ES-I3 (cell line): ENCODE data around the gene CCL24.
"Not testable (repeated sequence)": the region's sequence is repeated elsewhere in the genome, so short reads cannot be mapped to it uniquely, and the experiment has no call there.

Experiments
- H3K36me3 ChIP-seq: 2 replicates; pipeline ENCODE4 v1.6.1; 2013; ENCODE audit warnings: mild to moderate bottlenecking, low read length, control low read depth, moderate library complexity; ENCODE audit not compliant: insufficient read depth
- H3K4me1 ChIP-seq: 2 replicates; pipeline ENCODE4 v1.6.1; 2013; ENCODE audit warnings: mild to moderate bottlenecking, control low read depth, low read length; ENCODE audit not compliant: insufficient read depth
- H3K9ac ChIP-seq: 2 replicates; pipeline ENCODE4 v1.6.1; 2013; ENCODE audit warnings: low read depth, mild to moderate bottlenecking, low read length, moderate library complexity
- H3K9me3 ChIP-seq: 2 replicates; pipeline ENCODE4 v1.6.1; 2013; ENCODE audit warnings: mild to moderate bottlenecking, low read length, moderate library complexity; ENCODE audit not compliant: control insufficient read depth, insufficient read depth

Gene CCL24

GRCh38 chr7:75813781-75814236, at the start of gene CCL24:
TSS of gene CCL24 (minus strand) at chr7:75813806. CDS start at chr7:75813715, 91 bp downstream.
- peaks cover 4% of the 10 kb centered on the region; the same call in 1 of the 2 replicates for H3K4me1 ChIP-seq
- H3K36me3 ChIP-seq, result no peaks in the 10 kb centered on the region
- no peak within 1 kb of the TSS for H3K9ac ChIP-seq
- H3K9me3 ChIP-seq, result no peaks in the 10 kb centered on the region

- Histone ChIP-seq H3K4me1 (no peaks in the 10 kb centered on the region), H3K9me3 (no peaks in the 10 kb centered on the region), H3K9ac (no peak overlapping the region), H3K36me3 (no peaks in the 10 kb centered on the region)
These were observed 48.0 kb upstream of the CCL24 start for GRCh38 chr7:75861636-75862035.

- Histone ChIP-seq H3K9ac (no peak overlapping the region), H3K4me1 (no peaks in the 10 kb centered on the region), H3K9me3 (no peaks in the 10 kb centered on the region), H3K36me3 (no peaks in the 10 kb centered on the region)
These were observed 44.8 kb upstream of the CCL24 start for GRCh38 chr7:75858410-75858809.

- Histone ChIP-seq H3K9ac (no peak overlapping the region), H3K9me3 (no peaks in the 10 kb centered on the region), H3K4me1 (no peaks in the 10 kb centered on the region), H3K36me3 (no peaks in the 10 kb centered on the region)
These were observed 42.9 kb upstream of the CCL24 start for GRCh38 chr7:75856536-75856935.

- not testable (repeated sequence) for H3K36me3 ChIP-seq, H3K4me1 ChIP-seq, H3K9me3 ChIP-seq, H3K9ac ChIP-seq
These were observed 41.3 kb upstream of the CCL24 start for GRCh38 chr7:75854813-75855345.

GRCh38 chr7:75854233-75854632, 40.6 kb upstream of the CCL24 start:
- Histone ChIP-seq H3K9ac (no peak overlapping the region), H3K36me3 (no peaks in the 10 kb centered on the region), H3K9me3 (no peaks in the 10 kb centered on the region), H3K4me1 (no peaks in the 10 kb centered on the region)

GRCh38 chr7:75850235-75850634, 36.6 kb upstream of the CCL24 start:
- no peaks in the 10 kb centered on the region for H3K4me1 ChIP-seq
- no peaks in the 10 kb centered on the region for H3K36me3 ChIP-seq
- no peaks in the 10 kb centered on the region for H3K9me3 ChIP-seq
- no peak overlapping the region for H3K9ac ChIP-seq

GRCh38 chr7:75849573-75849972, 36.0 kb upstream of the CCL24 start:
- H3K36me3 ChIP-seq, result no peaks in the 10 kb centered on the region
- H3K9me3 ChIP-seq, result no peaks in the 10 kb centered on the region
- H3K9ac ChIP-seq, result no peak overlapping the region
- H3K4me1 ChIP-seq, result no peaks in the 10 kb centered on the region

GRCh38 chr7:75847707-75848106, 34.1 kb upstream of the CCL24 start:
- no peak overlapping the region for H3K9ac ChIP-seq

GRCh38 chr7:75845132-75845531, 31.5 kb upstream of the CCL24 start:
- H3K9me3 ChIP-seq, H3K36me3 ChIP-seq, H3K9ac ChIP-seq, H3K4me1 ChIP-seq: not testable (repeated sequence)

More at GRCh38 chr7:75847707-75848106, 34.1 kb upstream of the CCL24 start:
- Histone ChIP-seq H3K9me3 (no peaks in the 10 kb centered on the region), H3K4me1 (peaks cover 6% of the 10 kb centered on the region; the same call in 1 of the 2 replicates), H3K36me3 (no peaks in the 10 kb centered on the region)

- H3K9ac ChIP-seq, result no peak overlapping the region
- no peaks in the 10 kb centered on the region for H3K36me3 ChIP-seq
- no peaks in the 10 kb centered on the region for H3K9me3 ChIP-seq
- peaks cover 8% of the 10 kb centered on the region; the same call in 1 of the 2 replicates for H3K4me1 ChIP-seq
These were observed 30.6 kb upstream of the CCL24 start for GRCh38 chr7:75844158-75844557.

- Histone ChIP-seq H3K9ac (no peak overlapping the region), H3K36me3 (no peaks in the 10 kb centered on the region), H3K9me3 (no peaks in the 10 kb centered on the region), H3K4me1 (peaks cover 8% of the 10 kb centered on the region; the same call in 1 of the 2 replicates)
These were observed 30.1 kb upstream of the CCL24 start for GRCh38 chr7:75843613-75844116.

GRCh38 chr7:75842836-75843446, 29.3 kb upstream of the CCL24 start:
- H3K9ac ChIP-seq, result no peak overlapping the region
- peaks cover 8% of the 10 kb centered on the region; the same call in 1 of the 2 replicates for H3K4me1 ChIP-seq
- no peaks in the 10 kb centered on the region for H3K36me3 ChIP-seq
- H3K9me3 ChIP-seq, result no peaks in the 10 kb centered on the region

- Histone ChIP-seq H3K9ac (no peak overlapping the region), H3K9me3 (no peaks in the 10 kb centered on the region), H3K4me1 (peaks cover 8% of the 10 kb centered on the region; the same call in 1 of the 2 replicates), H3K36me3 (no peaks in the 10 kb centered on the region)
These were observed 26.4 kb upstream of the CCL24 start for GRCh38 chr7:75840029-75840428.

GRCh38 chr7:75838281-75838930, 24.8 kb upstream of the CCL24 start:
- H3K4me1 ChIP-seq, H3K36me3 ChIP-seq: not testable (repeated sequence)

More at GRCh38 chr7:75838281-75838930, 24.8 kb upstream of the CCL24 start:
- H3K9ac ChIP-seq, H3K9me3 ChIP-seq: not testable (repeated sequence)
